HFF-Myc (cell line): ENCODE results near the gene TCTN2.

Experiments used
- DNase-seq: peaks from one replicate; pipeline ENCODE4 v3.0.0-alpha.2; 2011; ENCODE audit warnings: low read depth; ENCODE audit errors: extremely low read depth
- H3K4me3 ChIP-seq: replicated peaks from 2 replicates; pipeline ENCODE4 v1.5.1; 2011; ENCODE audit warnings: low read depth, mild to moderate bottlenecking, control low read depth, low read length
- CTCF ChIP-seq: IDR thresholded peaks from 2 replicates; pipeline ENCODE4 v1.5.1; 2012; ENCODE audit warnings: mild to moderate bottlenecking, low read depth, low read length, control low read depth; ENCODE audit errors: missing control alignments

Gene TCTN2

DNA sequence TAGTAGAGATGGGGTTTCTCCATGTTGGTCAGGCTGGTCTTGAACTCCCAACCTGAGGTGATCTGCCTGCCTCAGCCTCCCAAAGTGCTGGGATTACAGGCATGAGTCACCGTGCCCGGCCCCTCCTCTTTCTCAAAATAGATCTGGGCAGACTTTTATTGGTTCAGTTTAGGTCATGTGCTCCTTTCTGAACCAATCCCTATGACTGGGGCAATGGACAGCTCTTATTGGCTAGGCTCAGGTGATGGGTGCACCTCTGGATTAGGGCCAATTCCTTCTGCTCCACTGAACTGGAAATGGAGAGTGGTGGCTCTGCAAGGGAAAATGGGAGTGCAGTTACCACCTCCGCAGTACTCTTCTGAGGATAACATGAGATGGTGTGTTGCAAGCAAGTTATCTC is 35.0 kb downstream of the TCTN2 start:
- no peak overlapping the region for H3K4me3 ChIP-seq
- no peak for DNase-seq
- TF ChIP-seq CTCF = no peak

DNA sequence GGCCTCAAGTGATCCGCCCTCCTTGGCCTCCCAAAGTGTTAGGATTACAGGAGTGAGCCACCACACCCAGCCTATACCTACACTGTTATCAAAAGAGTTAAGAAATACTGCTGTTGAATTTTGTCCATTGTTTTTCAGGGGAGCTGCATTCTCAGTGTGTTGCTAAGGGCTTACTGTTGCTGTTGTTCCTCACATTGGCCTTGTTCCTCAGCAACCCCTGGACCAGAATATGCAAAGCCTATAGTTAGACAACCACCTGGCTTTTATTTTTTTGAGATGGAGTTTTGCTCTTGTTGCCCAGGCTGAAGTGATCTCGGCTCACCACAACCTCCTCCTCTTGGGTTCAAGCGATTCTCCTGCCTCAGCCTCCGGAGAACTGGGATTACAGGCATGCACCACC is 36.6 kb downstream of the TCTN2 start:
- DNase-seq = no peak
- no peak overlapping the region for H3K4me3 ChIP-seq
- no peak for TF ChIP-seq CTCF

DNA sequence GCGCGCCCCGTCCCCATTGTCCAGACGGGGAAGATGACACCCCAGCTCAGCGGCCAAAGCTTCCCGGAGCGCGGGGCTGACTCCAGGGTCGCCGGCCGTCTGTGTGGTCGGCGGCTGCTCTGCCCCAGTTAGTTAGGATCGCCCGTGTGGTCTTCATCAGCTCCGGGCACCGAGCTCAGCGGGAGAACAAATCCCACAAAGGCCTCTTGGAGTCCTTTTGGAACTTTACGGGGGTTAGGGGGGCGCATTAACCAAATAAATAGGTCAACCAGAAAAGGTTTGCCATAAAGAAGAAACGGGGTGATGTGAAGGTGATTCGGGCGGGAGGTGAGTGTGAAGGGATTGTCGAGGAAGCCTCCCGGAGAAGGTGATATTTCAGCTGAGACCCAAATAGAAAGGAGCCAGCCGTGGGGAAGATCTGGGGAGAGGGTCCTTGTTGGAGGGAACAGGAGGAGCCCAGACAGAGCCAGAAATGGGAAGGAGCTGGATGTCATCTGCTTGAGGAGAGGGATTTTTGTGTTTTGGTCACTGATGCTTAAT is 41.9 kb downstream of the TCTN2 start:
- TF ChIP-seq CTCF = no peak
- DNase-seq = no peak
- peak overlapping the region; percentile 90 for H3K4me3 ChIP-seq

DNA sequence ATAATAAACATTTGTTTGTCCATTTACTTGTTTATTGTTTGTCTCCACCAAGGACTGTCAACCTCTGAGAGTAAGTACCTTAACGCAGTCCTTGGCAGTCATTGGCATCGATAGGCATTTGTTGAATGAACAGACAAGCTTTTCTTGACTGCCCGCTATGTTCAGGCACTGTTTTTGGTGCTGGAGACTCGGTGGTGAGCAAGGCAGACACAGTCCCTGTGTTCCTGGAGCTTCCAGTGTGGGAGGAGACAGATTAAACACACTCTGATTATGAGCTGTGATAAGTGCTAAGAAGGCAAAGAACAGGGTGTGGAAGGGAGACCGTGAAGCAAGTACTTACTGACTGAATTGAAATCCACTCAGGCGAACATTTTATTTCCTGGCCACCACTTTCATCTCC is 42.5 kb downstream of the TCTN2 start:
- no peak for TF ChIP-seq CTCF
- DNase-seq = no peak
- H3K4me3 ChIP-seq = peak overlapping the region; percentile 90

GRCh38 chr12:123713823-123714585 is 43.1 kb downstream of the TCTN2 start:
- TF ChIP-seq CTCF = no peak
- H3K4me3 ChIP-seq = peak overlapping the region; percentile 90
- no peak for DNase-seq

GRCh38 chr12:123715195-123715594 is 44.3 kb downstream of the TCTN2 start:
- DNase-seq = no peak
- TF ChIP-seq CTCF = no peak
- no peak overlapping the region for H3K4me3 ChIP-seq
